NCI-H187 treated with DMSO at 0.1 percent for 48 hours (cell line): ENCODE data around the gene PIWIL1.

Experiments used
- DNase-seq: peaks from one replicate; lab custom pipeline; 2025; lab: John Stamatoyannopoulos, UW

PIWIL1 gene

GRCh38 chr12:130374083-130374482, 36.4 kb downstream of the PIWIL1 start:
- no peak for DNase-seq

- DNase-seq = no peak
Measured at GRCh38 chr12:130375296-130376287, 37.9 kb downstream of the PIWIL1 start.

- no peak for DNase-seq
Measured at GRCh38 chr12:130382818-130383217, 45.1 kb downstream of the PIWIL1 start.

GRCh38 chr12:130384234-130384633, 46.5 kb downstream of the PIWIL1 start:
- no peak for DNase-seq

- no peak for DNase-seq
Measured at GRCh38 chr12:130385193-130385592, 47.5 kb downstream of the PIWIL1 start.

- DNase-seq = no peak
Measured at GRCh38 chr12:130391186-130391585, 53.5 kb downstream of the PIWIL1 start.

GRCh38 chr12:130394906-130395305, 57.2 kb downstream of the PIWIL1 start:
- DNase-seq = no peak

- DNase-seq = no peak
Measured at GRCh38 chr12:130396667-130397066, 59.0 kb downstream of the PIWIL1 start.

GRCh38 chr12:130398100-130398848, 60.6 kb downstream of the PIWIL1 start:
- DNase-seq = no peak

- no peak for DNase-seq
Measured at GRCh38 chr12:130401703-130402102, 64.0 kb downstream of the PIWIL1 start.

- DNase-seq = no peak
Measured at GRCh38 chr12:130405332-130405731, 67.6 kb downstream of the PIWIL1 start.

- no peak for DNase-seq
Measured at GRCh38 chr12:130412384-130412783, 74.7 kb downstream of the PIWIL1 start.

- DNase-seq = no peak
Measured at GRCh38 chr12:130413909-130414308, 76.2 kb downstream of the PIWIL1 start.

- DNase-seq = no peak
Measured at GRCh38 chr12:130414381-130414780, 76.7 kb downstream of the PIWIL1 start.

- DNase-seq = no peak
Measured at GRCh38 chr12:130418251-130418650, 80.6 kb downstream of the PIWIL1 start.

- no peak for DNase-seq
Measured at GRCh38 chr12:130419116-130419515, 81.4 kb downstream of the PIWIL1 start.

GRCh38 chr12:130420071-130420470, 82.4 kb downstream of the PIWIL1 start:
- DNase-seq = no peak

- DNase-seq = no peak
Measured at GRCh38 chr12:130421896-130422295, 84.2 kb downstream of the PIWIL1 start.
